CD4-positive, alpha-beta T cell treated with Interferon alpha-2 for 1 hour (primary cell): Measurements from ENCODE around the gene LASP1.
A peak's percentile ranks its signal among the peaks of the same experiment; 100 is the strongest.

Experiments used
- DNase-seq, 2 donors: peaks; one replicate each; pipeline ENCODE4 v3.0.0-alpha.2; 2020 to 2022

LASP1 gene

GRCh38 chr17:38889745-38890409 is 20.0 kb downstream of the LASP1 start:
- DNase-seq: no peak

- DNase-seq: peak in 1 of 2 donors; percentile 47
Observed at GRCh38 chr17:38890410-38890746, 20.5 kb downstream of the LASP1 start.

DNA sequence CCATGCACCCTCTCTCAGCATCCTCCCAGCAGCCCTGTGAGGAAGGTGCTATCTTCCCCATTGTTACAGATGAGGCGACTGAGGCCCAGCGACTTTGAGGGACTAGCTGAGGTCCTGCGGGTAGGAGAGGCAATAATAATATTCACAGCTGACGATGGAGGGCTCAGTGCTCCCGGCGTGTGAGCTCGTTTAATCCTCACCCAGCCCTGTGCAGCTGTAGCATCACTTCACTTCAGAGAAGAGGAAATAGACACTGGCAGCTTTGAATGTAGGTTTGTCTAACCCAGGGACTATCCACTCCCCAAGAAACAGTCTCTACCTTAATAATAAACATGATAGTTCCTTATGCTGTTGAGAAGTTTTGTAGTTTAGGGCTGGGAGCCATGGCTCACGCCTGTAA is 21.6 kb downstream of the LASP1 start:
- no peak for DNase-seq

DNA sequence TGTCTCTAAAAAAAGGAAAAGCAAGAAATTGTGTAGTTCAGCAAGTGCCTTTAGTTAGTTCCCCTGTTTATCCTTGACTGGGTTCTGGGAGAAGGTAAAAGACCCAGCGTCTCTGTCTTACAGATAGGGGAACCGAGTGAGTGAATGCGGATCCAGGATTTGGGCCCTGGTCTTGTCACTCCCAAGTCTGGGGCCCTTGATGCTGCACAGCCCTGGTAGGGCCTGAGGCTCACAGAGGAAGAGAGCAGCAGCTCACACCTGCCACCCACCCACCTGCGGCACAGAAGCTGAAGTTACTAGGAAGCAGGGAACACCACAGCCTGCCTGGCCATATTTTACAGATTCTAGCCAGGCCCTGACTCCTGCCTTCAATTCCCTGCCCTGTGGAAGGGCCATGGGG is 22.2 kb downstream of the LASP1 start:
- no peak for DNase-seq

DNA sequence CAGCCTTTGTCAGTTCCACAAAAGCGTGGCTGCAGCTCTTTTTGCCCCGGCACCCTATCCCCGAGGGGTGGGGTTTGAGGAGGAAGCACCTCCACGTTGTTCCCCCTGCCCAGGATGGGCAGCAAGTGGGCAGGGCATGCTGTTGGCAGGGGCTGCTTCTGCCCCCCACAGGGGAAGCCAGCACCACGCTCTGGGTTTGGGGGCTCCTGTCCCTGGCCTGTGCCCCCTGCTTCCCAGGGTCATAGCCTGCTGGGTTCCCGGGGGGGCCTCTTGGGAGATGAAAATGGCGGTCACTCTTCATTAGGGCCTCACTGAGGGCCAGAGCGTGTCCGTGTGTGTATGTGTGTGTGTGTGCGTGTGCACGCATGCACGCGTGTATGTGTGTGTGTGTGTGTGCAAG is 22.8 kb downstream of the LASP1 start:
- DNase-seq: no peak

DNA sequence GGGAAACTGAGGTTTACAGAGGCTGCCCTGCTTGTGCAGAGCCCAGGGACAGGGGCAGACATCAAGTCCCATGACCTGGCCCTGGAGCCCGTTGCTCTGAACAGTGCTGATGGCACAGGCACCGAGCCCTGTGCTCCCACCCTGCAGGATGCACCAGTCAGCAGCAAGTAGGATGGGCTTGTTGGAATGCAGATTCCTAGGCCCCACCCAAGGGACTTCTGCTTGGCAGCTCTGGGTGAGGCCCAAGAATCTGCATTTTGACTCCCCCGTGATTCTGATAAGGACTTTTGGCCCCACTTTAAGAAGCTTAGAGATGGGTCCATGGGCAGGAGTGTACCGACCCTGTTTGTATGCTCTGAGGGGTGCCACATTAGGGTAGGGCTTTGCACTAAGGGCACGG is 23.3 kb downstream of the LASP1 start:
- DNase-seq: no peak

DNA sequence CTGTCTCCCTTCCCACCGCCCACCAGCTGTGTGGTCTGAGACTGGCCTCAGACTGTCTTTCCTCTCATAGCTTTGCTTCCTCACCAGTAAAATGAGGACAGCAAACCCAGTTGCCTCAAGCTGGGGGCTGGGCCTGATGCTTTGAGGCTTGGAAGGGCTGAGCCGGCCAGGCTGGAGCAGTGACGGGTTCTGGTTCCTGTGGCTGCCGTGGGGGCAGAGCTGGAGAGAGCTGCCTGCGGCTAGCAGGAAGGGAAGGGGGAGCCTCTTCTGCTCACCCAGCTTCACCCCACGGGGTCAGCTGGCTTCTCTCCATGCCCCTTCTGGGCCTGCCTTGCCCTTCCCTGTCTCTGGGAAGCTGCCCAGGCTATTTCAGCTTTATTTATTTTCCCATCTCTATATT is 23.7 kb downstream of the LASP1 start:
- peak; percentile 24 to 45 for DNase-seq

- DNase-seq: no peak
Observed at GRCh38 chr17:38894276-38894675, 24.4 kb downstream of the LASP1 start.

GRCh38 chr17:38896346-38896954 is 26.6 kb downstream of the LASP1 start:
- no peak for DNase-seq

DNA sequence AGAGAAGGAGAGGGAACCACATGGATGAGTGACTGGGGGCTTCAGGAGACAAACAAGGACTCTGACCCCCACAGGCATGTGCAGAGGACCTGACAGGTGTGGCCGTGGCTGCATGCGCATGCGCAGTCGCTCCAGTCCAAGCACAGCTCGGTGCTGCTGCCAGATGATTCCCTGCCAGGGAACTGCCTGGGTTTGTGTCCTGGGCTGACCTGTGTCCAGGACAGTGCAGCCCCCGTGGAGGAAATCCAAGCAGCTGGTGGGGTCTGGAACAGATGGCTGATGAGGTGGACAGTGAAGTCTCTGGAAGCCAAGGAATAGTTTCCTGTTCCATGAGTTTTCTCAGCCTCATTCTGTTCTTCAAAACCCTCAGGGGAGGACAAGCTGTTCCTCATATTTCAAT is 27.3 kb downstream of the LASP1 start:
- DNase-seq: no peak

GRCh38 chr17:38897671-38898290 is 27.9 kb downstream of the LASP1 start:
- DNase-seq: no peak

DNA sequence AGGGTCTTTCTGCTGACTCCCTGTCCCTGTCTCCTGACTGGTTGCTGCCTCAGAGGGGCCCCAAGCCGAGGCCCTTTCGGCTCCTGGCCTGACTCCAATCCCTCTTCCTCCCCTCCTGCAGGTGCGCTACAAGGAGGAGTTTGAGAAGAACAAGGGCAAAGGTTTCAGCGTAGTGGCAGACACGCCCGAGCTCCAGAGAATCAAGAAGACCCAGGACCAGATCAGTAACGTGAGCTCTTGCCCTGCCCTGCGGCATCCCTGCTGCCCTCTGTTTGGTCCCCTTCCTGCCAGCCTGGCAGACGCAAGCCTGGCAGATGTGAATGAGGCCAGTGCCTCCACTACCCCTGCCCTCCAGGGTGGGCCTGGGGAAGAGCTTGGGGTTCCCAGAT is 28.4 kb downstream of the LASP1 start:
- peak in 1 of 2 donors; percentile 42 for DNase-seq

- peak; percentile 78 to 84 for DNase-seq
Observed at GRCh38 chr17:38898812-38899348, 29.0 kb downstream of the LASP1 start.

DNA sequence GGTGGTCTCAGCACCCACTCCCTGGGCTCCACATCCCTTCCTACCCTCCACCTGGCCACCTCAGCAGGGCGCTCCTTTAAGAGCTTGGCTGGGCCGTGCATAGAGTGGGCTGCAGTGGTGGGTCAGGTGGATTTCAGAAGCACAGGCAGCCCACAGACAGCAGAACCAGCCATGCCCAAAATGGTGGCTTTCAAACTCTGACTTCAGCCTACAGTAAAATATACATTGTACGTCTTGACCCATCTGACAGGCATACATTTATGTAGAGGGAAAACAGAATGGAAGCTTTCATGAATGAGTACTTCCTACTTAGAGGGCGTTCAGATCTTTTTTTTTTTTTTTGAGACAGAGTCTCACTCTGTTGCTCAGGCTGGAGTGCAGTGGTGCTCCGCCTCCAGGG is 29.6 kb downstream of the LASP1 start:
- no peak for DNase-seq

DNA sequence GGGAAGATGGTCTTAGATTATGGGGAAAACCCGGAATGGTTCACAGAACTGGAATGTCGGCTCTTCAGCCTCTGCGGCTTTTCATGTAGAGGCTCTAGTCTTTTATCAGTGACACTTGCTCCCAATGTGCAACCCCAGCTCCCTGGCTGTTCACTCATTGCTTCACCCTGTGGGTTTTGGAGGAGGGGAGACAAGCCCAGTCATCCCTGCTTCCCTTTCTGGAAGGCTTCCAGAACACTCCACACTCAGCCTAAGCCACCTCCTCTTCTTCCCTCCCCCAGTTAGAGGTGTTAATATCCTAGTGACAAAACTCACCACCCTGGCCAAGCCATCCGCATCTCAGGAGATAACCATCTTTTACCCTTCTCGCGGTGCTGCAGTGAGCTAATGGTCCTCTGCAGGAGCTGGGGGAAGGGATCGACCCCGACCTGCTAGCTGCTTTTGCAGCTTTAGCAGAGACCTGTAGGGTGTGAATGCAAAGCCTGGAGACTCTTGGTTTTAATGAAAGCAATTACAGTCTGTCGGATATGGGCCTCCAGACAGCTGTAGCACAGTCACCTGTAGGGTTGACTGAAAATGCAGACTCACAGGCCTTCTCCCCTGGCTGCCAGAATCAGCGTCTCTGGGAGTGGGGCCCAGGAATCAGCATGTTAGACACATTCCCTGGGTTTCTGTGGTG is 31.3 kb downstream of the LASP1 start:
- DNase-seq: peak; percentile 41 to 65

DNA sequence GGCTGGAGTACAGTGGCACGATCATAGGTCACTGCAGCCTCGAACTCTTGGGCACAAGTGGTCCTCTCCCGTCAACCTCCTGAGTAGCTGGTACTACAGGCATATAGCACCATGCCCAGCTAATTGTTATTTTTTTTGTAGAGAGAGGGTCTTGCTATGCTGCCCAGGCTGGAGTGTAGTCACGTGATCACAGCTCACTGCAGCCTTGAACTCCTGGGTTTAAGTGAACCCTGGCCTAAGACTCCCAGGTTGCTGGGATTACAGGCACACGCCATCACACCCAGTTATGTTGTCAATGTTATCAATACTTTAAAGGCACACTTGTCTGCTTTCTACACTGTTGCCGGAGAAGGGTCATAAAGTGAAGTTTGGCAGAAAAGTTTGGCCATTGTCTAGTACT is 33.5 kb downstream of the LASP1 start:
- no peak for DNase-seq

DNA sequence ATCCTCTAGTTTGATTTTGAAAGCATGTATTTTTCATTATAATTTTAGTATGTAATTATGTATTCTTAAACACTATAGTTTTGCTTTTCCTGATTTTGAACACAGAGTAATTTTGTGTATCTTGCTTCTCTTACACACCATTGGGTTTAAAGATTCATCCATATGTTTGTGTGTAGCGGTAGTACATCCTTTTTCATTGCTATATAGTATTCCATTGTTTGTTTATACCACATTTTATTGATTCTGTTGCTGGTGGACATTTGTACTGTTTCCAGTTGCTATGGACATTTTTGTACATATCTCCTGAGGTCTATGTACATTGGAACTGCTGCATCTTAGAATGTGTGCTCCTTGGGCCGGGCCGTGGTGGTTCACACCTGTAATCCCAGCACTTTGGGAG is 35.0 kb downstream of the LASP1 start:
- no peak for DNase-seq

- DNase-seq: no peak
Observed at GRCh38 chr17:38905375-38905774, 35.5 kb downstream of the LASP1 start.

- no peak for DNase-seq
Observed at GRCh38 chr17:38906460-38907228, 36.8 kb downstream of the LASP1 start.

DNA sequence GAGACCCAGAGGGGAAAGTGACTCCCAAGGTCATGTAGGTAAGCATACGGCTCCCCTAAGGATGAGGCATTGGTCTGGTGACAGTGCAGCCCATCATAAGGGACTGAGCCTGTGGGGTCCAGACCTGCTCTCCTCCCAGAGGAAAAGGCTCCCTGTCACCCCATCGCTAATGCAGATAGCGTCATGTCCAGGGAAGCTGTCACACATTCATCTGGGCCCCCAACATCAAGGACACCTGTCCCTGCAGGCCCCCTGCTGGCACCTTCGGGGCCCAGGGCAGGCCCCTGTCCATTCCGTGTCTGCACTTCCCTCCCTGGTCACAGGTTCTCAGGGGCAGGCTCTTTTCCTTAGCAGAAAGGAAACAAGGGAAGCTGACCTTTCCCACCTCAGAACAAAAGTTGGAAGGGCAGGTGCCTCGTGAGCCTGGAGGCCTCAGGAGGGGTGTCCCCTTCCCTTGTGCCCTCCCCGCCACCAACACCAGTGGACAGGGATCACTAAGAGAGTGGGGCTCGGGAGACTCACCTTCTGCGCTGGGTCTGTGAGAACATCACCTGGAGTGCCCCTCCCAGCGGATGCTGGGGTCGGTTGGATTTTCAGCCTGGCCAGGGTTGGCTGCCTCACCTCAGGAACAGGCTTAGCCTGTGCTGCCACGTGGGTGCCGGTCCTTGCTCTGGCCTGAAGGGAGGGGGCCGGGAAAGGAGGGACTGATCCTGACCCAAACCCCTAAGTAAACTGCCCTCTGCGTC is 38.2 kb downstream of the LASP1 start:
- no peak for DNase-seq

DNA sequence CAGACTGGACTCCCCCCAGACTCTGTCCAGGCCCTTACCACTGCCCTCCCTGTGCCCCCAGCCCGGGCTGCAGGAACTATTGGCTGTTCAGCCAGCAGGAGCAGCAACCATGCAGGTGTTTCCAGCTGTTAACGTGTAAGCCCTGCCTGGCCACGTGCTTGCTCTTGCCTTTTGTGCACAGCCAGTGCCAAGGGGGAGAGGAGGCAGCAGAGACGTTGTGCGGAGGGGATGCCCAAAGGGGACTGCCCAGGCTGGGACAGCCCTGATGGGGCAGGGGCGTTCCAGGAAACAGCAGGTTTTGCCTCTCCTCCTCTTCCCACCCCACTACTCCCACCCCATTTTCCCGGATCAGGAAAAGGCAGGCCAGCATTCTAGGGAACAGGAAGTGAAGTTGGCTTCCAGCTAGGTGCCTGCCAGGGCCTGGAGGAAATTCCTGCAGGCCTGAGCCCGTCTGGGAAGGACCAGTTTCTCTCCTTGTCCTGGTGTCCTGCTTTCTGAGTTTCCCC is 38.9 kb downstream of the LASP1 start:
- DNase-seq: no peak

GRCh38 chr17:38910325-38910724 is 40.5 kb downstream of the LASP1 start:
- no peak for DNase-seq
